Omental fat pad (tissue), 4 donors: ENCODE results near the gene CEP89. TPM values are rescaled to one million over a fixed set of nuclear protein-coding genes. Genes with fewer than 3 reads are reported as not detected.
"Not testable (repeated sequence)": the region's sequence is repeated elsewhere in the genome, so short reads cannot be mapped to it uniquely, and the experiment has no call there.

ENCODE experiments used
- ATAC-seq: fragments of 150-250 bp; one replicate; pipeline ENCODE4 v1.9.1; 2016; ENCODE audit warnings: mild to moderate bottlenecking, moderate library complexity; ENCODE audit not compliant: low FRiP score
- DNase-seq: peaks from one replicate; pipeline ENCODE4 v3.0.0-alpha.2; 2019; ENCODE audit warnings: low spot score
- CTCF ChIP-seq, 3 donors: fragments of 450-650 bp; IDR thresholded peaks; one replicate each; pipeline ENCODE4 v1.5.1; 2016 to 2017; ENCODE audit warnings: antibody characterized with exemption in 3 of 3, mild to moderate bottlenecking in 3 of 3, moderate library complexity in 2 of 3
- total RNA-seq, 4 donors: library from RNA; depleted of rRNA; stranded (reverse); fragments of >200 nt; gene quantifications; one replicate each; pipeline ENCODE4 v1.1.0, GENCODE V29; 2016

The CEP89 gene
- total RNA-seq, 4 donors from 2014 or later: 8.2 to 11.9 (median 10.5) TPM

GRCh38 chr19:32842061-32842460, 129.7 kb downstream of the CEP89 start:
- ATAC-seq (no peak), DNase-seq (no peak)
- no peak for TF ChIP-seq CTCF (IDR thresholded peaks at IDR 0.05)

- ATAC-seq (no peak), DNase-seq (no peak)
- no peak for TF ChIP-seq CTCF (IDR thresholded peaks at IDR 0.05)
These were observed 134.2 kb downstream of the CEP89 start for GRCh38 chr19:32837531-32837930.

GRCh38 chr19:32833388-32833787, 138.4 kb downstream of the CEP89 start:
- ATAC-seq, DNase-seq: not testable (repeated sequence)

- not testable (repeated sequence) for DNase-seq, ATAC-seq
These were observed 138.9 kb downstream of the CEP89 start for GRCh38 chr19:32832825-32833224.

- ATAC-seq, DNase-seq: not testable (repeated sequence)
These were observed 139.7 kb downstream of the CEP89 start for GRCh38 chr19:32832094-32832493.

GRCh38 chr19:32831611-32832010, 140.1 kb downstream of the CEP89 start:
- TF ChIP-seq CTCF (IDR thresholded peaks at IDR 0.05): no peak
- ATAC-seq (no peak), DNase-seq (no peak)

- TF ChIP-seq CTCF (IDR thresholded peaks at IDR 0.05): no peak
- DNase-seq: no peak
- ATAC-seq: no peak
These were observed 141.3 kb downstream of the CEP89 start for GRCh38 chr19:32830231-32831014.

- ATAC-seq: no peak
- no peak for TF ChIP-seq CTCF (IDR thresholded peaks at IDR 0.05)
These were observed 142.3 kb downstream of the CEP89 start for GRCh38 chr19:32829345-32829896.

More at GRCh38 chr19:32829345-32829896, 142.3 kb downstream of the CEP89 start:
- DNase-seq: no peak
